HG02870 (cell line): ENCODE data around the gene BNC2.

Experiments
- ATAC-seq: cut with Tn5 transposase; IDR thresholded peaks from one replicate; pipeline ENCODE4 v1.9.1; 2021; ENCODE audit warnings: mild to moderate bottlenecking, moderate library complexity; ENCODE audit not compliant: unreplicated experiment

The BNC2 gene

DNA sequence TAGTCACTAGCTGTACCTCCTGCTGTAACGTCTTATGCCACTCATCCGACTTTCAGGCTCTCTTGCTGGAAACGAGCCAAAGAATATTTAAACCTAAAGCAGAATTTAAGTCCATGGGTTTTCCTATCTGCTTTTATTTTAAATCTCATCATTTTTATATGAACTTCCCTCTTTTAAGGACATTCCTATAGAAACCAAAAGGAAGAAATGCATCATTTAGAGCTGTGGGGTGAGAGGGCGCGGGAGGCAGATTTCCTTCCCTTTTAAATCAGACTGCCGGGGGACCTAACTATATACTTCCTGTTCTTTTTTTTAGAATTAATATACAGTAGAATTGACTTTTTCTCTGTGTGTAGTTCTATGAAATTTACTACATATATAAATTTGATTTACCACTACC, 468.8 kb downstream of the BNC2 start:
- no peak for ATAC-seq

DNA sequence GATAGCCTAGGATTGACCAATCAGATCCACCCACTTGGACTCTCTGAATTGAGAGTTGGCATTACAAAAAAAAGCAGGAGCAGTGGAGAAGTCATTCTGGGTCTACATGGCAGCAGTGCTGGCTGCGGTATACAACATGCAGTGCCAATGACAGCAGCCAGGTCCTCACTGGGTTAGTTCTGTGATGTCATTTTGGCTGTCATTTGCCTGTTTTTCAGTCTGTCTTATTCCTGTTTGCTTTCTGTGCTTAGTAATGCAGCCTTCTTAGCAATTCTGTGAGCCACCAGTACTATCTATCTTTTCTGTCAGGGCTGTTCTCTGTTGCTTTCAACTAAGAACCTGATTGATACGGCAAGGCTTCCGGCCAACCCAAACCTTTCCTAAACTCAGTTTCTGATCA, 471.8 kb downstream of the BNC2 start:
- no peak for ATAC-seq

DNA sequence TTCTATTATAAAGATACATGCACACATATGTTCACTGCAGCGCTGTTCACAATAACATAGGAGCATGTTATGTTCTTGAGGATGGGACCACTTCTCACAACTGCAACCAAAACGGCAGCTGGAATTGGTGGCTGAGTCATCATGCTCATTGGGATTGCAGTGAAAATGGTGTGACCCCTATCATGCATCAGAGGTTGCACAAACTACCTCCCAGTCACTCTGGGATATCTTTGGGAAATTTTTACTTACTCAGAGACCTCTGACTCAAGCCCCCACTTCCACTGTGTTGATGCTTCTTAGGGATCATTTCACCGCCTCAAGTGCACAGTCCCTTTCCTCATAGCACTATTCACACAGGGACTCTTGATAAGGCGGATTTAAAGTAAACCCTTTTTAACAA, 474.1 kb downstream of the BNC2 start:
- ATAC-seq, result no peak

DNA sequence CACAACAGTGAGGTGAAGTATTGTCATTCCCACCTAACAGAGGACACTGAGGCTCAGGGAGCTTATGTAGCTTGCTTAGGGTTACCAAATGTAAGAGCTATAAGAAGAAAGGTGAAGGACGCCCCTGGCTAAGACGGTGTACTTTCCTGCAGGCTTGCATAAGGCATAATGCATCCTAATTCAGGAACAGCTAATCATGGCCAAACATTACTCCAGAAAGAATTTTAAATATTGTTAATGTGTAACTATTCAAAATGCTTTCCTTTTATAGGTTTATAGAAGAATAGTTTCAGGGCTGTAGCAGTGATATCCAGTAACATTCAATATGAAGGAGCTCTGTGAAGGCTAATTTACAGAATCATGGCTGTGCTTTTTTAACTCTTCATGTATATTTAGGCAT, 479.1 kb downstream of the BNC2 start:
- no peak for ATAC-seq

DNA sequence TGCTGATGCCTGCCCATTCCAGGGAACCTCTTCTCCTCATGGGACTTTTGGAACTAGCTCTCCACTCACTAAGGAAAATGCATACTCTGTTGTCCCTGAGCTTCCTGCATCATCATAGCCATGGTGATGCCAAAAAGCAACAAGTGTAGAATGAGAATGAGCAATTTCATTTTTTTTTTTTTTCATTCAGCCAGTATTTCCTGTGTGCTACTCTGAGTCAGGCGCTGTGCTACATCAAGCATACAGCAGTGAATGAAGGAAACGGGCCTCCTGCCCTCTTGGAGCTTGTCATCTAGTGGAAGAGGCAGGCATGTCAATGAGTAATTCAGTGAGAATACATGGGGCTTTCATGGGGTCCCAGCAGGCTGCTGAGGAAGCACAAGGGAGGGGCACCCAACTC, 483.1 kb downstream of the BNC2 start:
- no peak for ATAC-seq

DNA sequence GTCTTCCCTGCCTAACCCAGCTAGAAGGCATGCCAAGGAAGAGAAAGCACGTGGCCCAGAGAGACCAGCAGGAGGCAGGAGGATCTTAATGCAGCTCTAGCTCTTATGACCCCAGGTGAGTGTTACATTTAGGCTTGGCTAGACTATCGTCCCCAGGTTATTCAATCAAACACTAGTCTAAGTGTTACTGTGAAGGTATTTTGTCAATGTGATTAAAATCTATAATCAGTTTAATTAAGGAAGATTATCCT, 483.7 kb downstream of the BNC2 start:
- no peak for ATAC-seq

DNA sequence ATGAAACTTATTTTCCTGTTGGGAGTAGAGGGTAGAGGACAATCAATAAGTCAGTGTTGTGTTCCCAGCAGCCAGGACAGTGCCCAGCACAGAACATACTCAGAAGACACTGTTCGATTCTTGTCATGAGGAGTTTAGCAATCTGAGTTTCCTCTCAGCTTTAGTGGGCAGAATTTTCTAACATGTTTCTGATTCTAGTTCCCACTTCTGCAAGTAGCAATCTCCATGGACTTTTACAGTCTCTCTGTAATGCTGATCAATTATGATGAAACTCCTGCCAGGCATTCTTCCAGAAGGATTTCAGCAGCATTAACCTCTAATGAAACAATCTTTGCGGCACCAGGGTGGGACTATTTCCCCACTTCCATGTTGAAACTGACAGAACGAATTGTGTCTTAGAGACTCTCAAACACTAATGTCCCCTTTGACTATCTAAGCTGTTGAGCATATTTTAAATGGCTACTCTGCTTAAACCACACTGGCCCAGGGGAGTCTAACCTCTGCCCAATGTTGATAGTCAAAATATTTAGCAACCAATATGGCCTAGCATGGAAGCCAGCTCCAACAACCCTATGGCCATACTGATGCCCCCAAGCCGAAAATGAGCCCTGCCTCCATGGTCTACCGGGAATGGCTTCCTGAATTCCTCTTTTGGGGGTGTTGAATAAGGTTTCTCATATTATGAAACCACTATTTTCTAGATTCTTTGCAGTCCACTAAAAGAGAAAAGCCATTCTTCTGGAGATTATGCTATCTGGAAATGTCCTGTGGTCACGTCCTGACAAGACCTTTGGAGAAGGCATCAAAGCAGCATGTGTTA, 484.3 kb downstream of the BNC2 start:
- no peak for ATAC-seq

DNA sequence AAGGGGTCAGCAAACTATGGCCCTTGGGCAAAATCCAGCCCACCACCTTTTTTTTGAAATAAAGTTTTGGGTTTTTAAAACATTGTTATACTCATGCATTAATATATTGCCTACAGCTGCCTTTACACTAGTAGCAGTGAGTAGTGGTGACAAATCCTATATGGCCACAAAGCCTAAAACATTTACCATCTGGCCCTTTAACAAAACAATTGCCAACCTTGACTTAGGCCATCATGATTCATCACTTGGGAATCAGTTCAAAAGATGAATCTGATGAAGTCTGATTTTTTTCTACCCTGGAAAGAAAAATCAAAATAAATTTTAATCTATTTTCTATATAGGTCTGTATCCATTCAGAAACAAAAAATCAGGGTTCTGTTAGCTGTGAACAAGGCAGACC, 484.9 kb downstream of the BNC2 start:
- no peak for ATAC-seq

DNA sequence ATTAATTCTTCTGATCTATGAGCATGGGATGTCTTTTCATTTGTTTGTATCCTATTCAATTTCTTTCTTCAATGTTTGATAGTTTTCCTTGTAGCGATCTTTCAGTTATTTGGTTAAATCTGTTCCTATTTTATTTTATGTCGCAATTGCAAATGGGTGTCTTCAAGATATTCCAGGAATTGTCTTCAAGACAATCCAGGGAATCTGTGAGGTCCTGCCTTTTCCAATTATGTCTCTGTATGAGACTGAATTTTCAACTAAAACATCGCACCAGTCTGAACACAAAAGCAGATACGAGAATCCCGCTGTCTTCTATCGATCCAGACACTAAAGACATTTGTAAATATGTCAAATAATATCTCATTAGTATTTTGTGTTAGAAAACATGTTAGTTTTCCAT, 485.5 kb downstream of the BNC2 start:
- no peak for ATAC-seq

DNA sequence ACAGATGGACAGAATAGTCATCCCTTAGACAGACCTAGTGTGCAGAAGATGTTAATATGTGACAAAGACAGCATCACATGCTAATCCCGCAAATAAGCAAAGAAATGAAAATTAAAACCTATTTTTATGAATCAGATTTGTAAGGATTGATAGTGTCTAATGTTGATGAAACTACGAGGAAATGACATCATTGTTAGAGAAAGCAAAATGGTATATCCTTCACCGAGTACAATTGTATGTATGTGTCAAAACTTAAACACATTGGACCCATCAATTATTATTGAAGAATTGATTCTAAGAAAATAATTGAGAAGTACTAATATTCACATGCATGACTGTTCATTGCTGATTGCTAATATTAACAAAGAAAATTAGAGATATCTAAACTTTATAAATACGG, 493.2 kb downstream of the BNC2 start:
- ATAC-seq, result no peak

DNA sequence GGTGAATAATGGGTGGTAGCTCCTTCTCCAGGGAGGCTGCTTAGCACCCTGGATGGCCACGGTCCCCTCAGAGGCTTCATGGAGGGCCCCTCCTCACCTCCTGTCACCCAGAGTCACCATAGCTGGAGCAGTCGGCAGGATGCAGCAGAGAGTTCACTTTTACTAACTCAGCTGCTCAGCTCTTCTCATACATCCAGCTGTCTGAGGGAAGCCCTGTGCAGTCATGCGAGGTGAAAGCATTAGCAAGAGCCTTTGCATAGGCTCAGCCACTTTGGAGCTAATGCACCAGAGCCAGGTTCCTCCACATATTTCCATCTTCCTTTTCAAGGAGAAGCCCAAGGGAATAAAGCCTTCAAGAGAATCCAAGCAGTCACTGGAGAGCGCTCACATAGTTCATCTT, 499.2 kb downstream of the BNC2 start:
- ATAC-seq, result no peak

DNA sequence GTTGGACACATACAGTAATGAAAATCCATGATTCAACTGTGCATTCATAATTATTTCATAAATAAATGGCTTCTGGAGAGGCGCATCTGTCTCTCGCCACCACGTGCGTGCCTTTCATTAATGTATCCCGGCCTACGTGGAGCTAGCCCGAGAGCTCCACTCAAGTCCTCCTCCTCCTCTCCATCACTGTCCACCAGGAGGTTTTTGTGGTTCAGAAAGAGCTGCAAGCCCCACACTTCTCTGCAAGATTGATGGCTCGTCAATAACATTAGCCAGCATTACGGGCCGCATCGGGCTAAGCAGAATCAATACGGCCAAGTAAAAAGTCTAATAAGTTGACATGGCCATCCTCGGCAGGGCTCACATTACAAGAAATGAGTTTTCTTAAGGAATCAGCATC, 499.8 kb downstream of the BNC2 start:
- ATAC-seq, result no peak

DNA sequence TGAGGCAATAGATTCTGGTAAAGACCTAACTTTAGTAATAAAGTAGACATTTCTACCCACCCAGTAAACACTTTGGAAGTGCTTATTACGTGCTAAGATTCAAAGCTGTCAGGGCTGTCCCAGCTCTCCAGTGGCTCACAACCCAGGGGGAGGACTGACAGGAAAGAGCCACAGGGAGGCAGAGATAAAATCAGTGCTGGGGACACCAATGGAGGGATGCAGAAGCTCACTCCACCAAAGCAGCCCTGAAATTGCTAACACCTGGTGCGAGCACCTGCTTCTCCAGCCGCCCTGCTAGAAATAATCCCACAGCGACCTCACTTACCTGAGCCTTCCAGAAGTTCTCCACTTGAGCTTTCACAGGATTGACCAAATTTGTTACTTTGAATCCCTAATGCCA, 501.0 kb downstream of the BNC2 start:
- no peak for ATAC-seq

DNA sequence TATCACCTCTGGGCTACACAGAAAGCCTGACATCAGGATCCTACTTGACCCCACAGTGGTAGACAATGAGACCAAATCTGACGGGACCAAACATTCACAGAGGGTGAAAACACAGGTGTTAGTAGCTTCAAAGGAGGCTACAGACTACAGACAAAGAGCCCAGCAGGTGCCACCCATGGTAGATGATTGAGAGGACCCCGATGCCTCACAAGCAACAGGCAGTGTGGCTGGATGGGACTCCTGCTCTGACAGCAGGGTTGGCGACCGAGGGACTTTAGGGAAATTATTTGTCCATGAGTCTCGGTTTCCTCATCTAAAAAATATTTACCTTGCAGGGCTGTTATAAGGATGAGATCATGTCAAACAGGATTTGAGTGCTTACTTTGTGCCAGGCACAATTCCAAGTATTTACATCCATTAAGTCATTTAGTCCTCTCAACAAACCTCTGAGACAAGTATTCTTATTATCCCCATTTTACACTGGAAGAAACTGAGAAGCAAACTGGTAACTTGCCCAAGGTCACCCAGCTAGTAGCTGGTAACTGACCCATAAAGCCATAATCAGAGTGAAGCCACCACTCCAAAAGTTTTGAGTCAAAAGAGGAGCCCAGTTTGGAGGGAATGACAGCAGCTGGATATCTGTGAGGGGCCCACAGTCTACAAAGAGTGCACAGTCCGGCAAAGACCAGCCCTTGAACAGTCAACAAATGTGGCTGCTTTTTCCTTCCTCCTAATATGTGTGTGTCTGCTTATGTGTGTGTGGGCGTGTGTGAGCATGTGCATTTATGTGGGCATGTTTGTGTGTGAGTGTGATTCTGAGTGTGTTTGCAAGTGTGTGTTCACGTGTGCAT, 502.0 kb downstream of the BNC2 start:
- ATAC-seq, result no peak

DNA sequence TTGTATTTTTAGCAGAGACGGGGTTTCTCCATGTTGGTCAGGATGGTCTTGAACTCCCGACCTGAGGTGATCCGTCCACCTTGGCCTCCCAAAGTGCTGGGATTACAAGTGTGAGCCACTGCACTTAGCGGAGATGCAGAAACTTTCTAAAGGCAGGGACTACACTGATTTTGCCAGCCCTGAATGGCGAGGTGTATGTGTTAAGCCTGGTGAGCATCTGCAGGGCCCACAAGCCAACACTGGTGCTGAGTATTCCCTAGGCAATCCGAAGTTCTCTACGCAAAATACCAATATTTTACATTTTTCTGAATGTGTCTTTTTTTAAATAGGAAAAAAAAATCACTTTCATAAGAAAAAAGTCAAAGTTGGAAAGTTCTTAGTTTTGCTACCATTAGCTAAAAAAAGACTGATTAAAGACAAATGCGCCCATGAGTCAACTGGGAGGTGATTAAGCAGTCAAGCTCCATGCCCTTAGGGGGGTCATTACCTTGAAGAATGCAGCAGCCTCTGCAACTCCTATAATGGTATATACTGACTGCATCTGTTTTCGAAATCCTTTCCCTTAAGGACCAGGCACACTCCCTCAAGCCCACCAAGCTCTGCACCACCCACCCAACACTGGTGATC, 502.8 kb downstream of the BNC2 start:
- no peak for ATAC-seq

DNA sequence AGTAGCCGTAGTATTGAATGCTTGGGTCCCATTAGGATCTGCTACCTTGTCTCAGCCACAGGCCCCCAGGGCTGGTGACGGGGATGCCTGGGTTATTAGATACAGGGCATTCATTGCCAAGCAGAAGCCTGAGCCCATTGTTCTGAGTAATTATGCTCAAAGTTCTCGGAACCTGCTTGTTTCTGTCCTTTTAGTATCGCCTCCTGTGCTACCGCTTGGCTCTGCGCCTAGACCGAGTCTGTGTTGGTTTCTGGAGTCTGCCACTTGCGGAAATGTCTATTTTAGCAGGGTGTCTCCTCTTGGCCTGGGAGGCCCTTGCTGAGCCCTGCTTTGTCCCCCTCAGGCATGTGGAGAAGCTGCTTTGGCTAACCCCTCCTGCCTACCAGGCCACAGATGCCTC, 506.1 kb downstream of the BNC2 start:
- no peak for ATAC-seq

DNA sequence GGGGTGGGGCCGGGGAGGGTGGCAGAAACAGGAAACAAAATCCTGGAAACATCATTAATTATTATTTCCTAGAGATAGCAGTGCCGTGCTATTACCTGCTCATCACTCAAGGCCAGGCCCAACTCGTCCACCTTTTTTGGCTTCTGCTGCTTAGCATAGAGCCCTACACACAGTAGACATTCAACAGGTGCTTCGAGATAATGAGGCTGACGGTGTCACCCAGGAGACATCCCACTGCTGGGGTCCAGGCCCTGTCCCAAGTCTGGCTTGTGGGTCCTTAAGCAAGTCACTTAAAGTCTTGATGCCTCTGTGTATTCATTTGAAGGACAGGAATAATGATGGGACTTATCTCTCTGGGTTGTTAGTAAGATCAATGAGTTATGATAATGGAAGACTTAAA, 506.6 kb downstream of the BNC2 start:
- ATAC-seq, result no peak

DNA sequence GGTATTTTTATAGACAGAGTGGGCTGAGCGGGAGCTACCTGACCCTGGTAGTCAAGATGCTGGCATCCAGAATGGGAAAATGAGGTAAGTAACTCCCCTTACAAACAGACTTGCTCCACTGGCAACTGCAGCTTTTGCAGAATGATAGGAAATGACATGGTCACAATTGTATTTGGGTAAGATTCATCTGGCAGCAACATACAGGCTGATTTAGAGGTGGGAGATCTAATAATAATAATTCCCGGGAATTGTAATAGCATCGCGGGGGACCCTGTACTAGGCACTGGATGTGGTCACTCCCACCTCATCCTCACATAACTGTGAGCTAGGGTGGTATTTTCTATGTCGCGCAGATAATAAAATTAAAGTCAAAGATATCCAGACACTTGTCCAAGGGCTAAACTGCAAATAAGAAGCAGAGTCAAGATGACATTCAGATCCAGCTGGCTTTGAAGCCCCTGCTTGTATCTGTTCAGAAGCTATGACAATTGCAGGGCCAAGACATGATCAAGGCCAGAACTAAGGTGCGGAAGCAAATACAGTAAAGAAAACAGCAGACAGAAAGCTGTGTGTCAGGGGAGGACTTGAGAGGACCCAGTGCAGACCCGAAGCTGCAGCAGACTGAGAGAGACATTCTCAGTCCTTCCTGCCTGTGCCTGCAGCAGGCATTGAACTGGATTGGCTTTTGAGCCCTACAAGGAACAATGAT, 507.2 kb downstream of the BNC2 start:
- ATAC-seq, result no peak

DNA sequence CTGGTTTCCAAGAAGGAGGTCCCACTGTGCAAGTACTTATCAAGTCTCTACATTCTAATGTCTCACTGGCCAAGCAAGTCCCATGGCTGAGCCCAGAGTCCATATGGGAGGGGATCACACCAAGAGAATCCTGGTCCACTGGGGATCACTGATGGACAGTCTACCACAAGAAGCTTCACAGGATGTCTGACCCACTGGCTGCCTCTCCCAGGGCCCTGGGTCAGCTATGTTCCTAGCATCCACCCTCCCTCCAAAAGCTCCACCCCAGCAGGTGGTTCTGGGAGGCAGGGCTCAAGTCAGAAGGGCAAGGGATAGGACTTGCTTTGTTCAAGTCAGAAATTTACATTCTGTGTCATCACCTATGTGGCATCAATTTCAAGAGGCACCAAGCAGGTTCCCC, 508.5 kb downstream of the BNC2 start:
- ATAC-seq, result no peak

DNA sequence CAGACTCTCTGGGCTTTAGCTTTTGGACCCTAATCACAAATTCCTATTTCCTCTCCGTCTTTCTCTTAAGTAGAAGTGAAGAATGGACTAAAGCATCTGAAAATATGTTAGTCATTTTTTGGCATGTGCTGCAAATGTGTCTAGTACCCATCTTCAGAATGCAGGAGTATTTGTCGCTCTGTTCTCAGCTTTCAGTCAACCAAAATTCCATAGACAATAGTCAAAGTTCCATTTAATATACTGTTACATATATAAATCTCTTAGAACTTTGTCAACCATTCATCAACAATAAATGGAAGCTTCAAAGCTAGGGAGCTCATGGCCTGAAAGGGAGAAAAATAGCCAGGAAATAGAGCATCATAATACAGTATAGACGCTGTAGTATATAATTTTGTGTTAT, 509.4 kb downstream of the BNC2 start:
- ATAC-seq, result no peak

DNA sequence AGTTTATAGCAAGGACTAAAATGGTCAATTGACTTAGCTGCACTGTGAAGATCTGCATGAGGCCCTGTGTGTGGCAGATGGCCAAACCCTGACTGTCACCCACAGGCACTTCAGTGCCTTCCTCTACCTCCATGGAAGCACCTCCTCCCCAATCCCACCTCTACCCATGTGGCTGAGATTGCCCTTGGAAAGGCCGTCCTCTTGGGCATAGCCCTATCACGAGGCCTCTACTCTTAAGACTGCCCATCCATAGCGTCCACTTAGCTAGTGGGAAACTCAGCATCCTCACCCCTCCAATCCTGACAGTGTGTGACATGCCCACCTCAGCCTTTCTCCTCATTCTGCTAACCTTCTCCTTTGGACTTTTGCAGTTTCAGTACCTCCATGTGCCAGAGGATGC, 510.2 kb downstream of the BNC2 start:
- no peak for ATAC-seq
